Stimulated activated CD4-positive, alpha-beta T cell treated with anti-CD3 and anti-CD28 coated beads, Interleukin-15, amount 100 ng/mL, for 24 hours (primary cell): ENCODE results near the gene AK8.
A peak's percentile ranks its signal among the peaks of the same experiment; 100 is the strongest.

Experiments
- DNase-seq: peaks from one replicate; pipeline ENCODE4 v3.0.0-alpha.2; 2020

AK8 gene

GRCh38 chr9:132769906-132770769, 107.9 kb downstream of the AK8 start:
- peak; percentile 76 for DNase-seq

GRCh38 chr9:132768932-132769905, 108.9 kb downstream of the AK8 start:
- DNase-seq: peak; percentile 75

- DNase-seq: no peak
Observed at GRCh38 chr9:132763574-132763973, 114.5 kb downstream of the AK8 start.

GRCh38 chr9:132762896-132763295, 115.2 kb downstream of the AK8 start:
- no peak for DNase-seq

GRCh38 chr9:132761602-132762001, 116.5 kb downstream of the AK8 start:
- no peak for DNase-seq

GRCh38 chr9:132760057-132760456, 118.0 kb downstream of the AK8 start:
- DNase-seq: no peak

GRCh38 chr9:132757016-132757415, 121.1 kb downstream of the AK8 start:
- no peak for DNase-seq

GRCh38 chr9:132756214-132756845, 121.8 kb downstream of the AK8 start:
- DNase-seq: no peak

GRCh38 chr9:132755096-132755495, 123.0 kb downstream of the AK8 start:
- DNase-seq: no peak

- no peak for DNase-seq
Observed at GRCh38 chr9:132754236-132754635, 123.8 kb downstream of the AK8 start.

GRCh38 chr9:132753593-132753880, 124.5 kb downstream of the AK8 start:
- no peak for DNase-seq

GRCh38 chr9:132752877-132753592, 125.0 kb downstream of the AK8 start:
- no peak for DNase-seq

- no peak for DNase-seq
Observed at GRCh38 chr9:132750668-132751067, 127.4 kb downstream of the AK8 start.

- no peak for DNase-seq
Observed at GRCh38 chr9:132749306-132749705, 128.8 kb downstream of the AK8 start.

GRCh38 chr9:132748450-132748849, 129.6 kb downstream of the AK8 start:
- DNase-seq: no peak

- DNase-seq: no peak
Observed at GRCh38 chr9:132745756-132746709, 132.1 kb downstream of the AK8 start.

- DNase-seq: peak; percentile 5
Observed at GRCh38 chr9:132744881-132745755, 133.0 kb downstream of the AK8 start.

- DNase-seq: no peak
Observed at GRCh38 chr9:132743931-132744479, 134.1 kb downstream of the AK8 start.

GRCh38 chr9:132742821-132743311, 135.2 kb downstream of the AK8 start:
- no peak for DNase-seq
